Endodermal cell (in vitro differentiated cells): Measurements from ENCODE around the gene AMD1. TPM values are rescaled to one million over a fixed set of nuclear protein-coding genes. Genes with fewer than 3 reads are reported as not detected.
"Not testable (repeated sequence)": the region's sequence is repeated elsewhere in the genome, so short reads cannot be mapped to it uniquely, and the experiment has no call there.

ENCODE experiments used
- DNase-seq: peaks from one replicate; pipeline ENCODE4 v3.0.0-alpha.2; 2017
- H3K27ac ChIP-seq: 2 replicates; pipeline ENCODE4 v1.5.1; 2013; ENCODE audit warnings: mild to moderate bottlenecking, low read depth, low read length, moderate library complexity
- H3K27me3 ChIP-seq: 2 replicates; pipeline ENCODE4 v1.6.1; 2013; ENCODE audit warnings: mild to moderate bottlenecking, low read length, moderate library complexity; ENCODE audit not compliant: insufficient read depth, control insufficient read depth, poor library complexity, severe bottlenecking
- H3K36me3 ChIP-seq: 2 replicates; pipeline ENCODE4 v1.7.0; 2013; ENCODE audit warnings: mild to moderate bottlenecking, low read length, moderate library complexity; ENCODE audit not compliant: control insufficient read depth, insufficient read depth
- H3K4me1 ChIP-seq: one replicate; pipeline ENCODE4 v1.7.0; 2013; ENCODE audit warnings: low read length; ENCODE audit not compliant: control insufficient read depth, insufficient read depth
- H3K4me3 ChIP-seq: 2 replicates; pipeline ENCODE4 v1.5.1; 2013; ENCODE audit warnings: mild to moderate bottlenecking, low read length, moderate library complexity
- H3K9ac ChIP-seq: 2 replicates; pipeline ENCODE4 v1.6.1; 2013; ENCODE audit warnings: mild to moderate bottlenecking, low read length, moderate library complexity; ENCODE audit not compliant: poor library complexity, severe bottlenecking; ENCODE audit errors: extremely low read depth
- H3K9me3 ChIP-seq: 2 replicates; pipeline ENCODE4 v1.6.1; 2013; ENCODE audit warnings: mild to moderate bottlenecking, low read length, moderate library complexity; ENCODE audit not compliant: control insufficient read depth
- H3K27ac Mint-ChIP-seq: 2 replicates; pipeline ENCODE4 v1.8.0; 2020; ENCODE audit warnings: mixed read lengths
- H3K27me3 Mint-ChIP-seq: 2 replicates; pipeline ENCODE4 v1.8.0; 2021; ENCODE audit warnings: mild to moderate bottlenecking, mixed read lengths; ENCODE audit not compliant: insufficient read depth
- H3K36me3 Mint-ChIP-seq: 2 replicates; pipeline ENCODE4 v1.8.0; 2020; ENCODE audit warnings: low read depth, mixed read lengths
- H3K4me1 Mint-ChIP-seq: 2 replicates; pipeline ENCODE4 v1.8.0; 2020; ENCODE audit warnings: mixed read lengths
- H3K4me3 Mint-ChIP-seq: 2 replicates; pipeline ENCODE4 v1.8.0; 2020; ENCODE audit warnings: mild to moderate bottlenecking, moderate library complexity, mixed read lengths
- H3K9me3 Mint-ChIP-seq: 2 replicates; pipeline ENCODE4 v1.8.0; 2020; ENCODE audit warnings: mild to moderate bottlenecking, mixed read lengths
- CTCF ChIP-seq: fragments of 200-600 bp; sonication (generic); conservative IDR thresholded peaks from 2 replicates; pipeline ENCODE4 v1.5.0; 2021; ENCODE audit warnings: antibody characterized with exemption, mild to moderate bottlenecking
- WGBS, 2 experiments: methylation state at CpG; one replicate each; pipeline versions ENCODE4 v1.1.5 to v1.1.7; 2013; ENCODE audit warnings: missing lambda C conversion rate in 2 of 2, mixed read lengths in 1 of 2; ENCODE audit not compliant: insufficient coverage in 1 of 2, insufficient read length in 1 of 2; 5-methylcytosine and 5-hydroxymethylcytosine counted together
- total RNA-seq, 2 donors: library from RNA; stranded (reverse); fragmentation: NEBNext Ultra II Directional in 1 of 2; extraction: Animal tissue kit (Norgen Biotek cat#: 25700) in 1 of 2; gene quantifications; 2 replicates in 1 of 2; 3 replicates in 1 of 2; pipeline ENCODE4 v1.2.1, GENCODE V29; 2021

AMD1 gene
- total RNA-seq, 2 donors from 2014 or later = 71.8 to 87.0 TPM

GRCh38 chr6:110902091-110902490 lies 27.5 kb downstream of the AMD1 start:
- Histone ChIP-seq H3K36me3 (peaks cover 51% of the 10 kb centered on the region), H3K4me1 (no peaks in the 10 kb centered on the region), H3K27me3 (no peaks in the 10 kb centered on the region), H3K9ac (no peak overlapping the region), H3K9me3 (peaks cover 45% of the 10 kb centered on the region), H3K4me3 (no peak overlapping the region), H3K27ac (no peak overlapping the region)
- TF ChIP-seq CTCF = no peak
- H3K9me3 Mint-ChIP-seq = peaks cover 44% of the 10 kb centered on the region
- WGBS, 2 experiments = 92 to 98% methylated on average over 8 of the region's 8 CpGs
- DNase-seq = no peak
- peaks cover 51% of the 10 kb centered on the region for H3K36me3 Mint-ChIP-seq
- peaks cover 11% of the 10 kb centered on the region for H3K27me3 Mint-ChIP-seq
- H3K27ac Mint-ChIP-seq = no peak overlapping the region
- no peak overlapping the region for H3K4me3 Mint-ChIP-seq
- peaks cover 7% of the 10 kb centered on the region for H3K4me1 Mint-ChIP-seq

- H3K9ac ChIP-seq, H3K27me3 ChIP-seq, H3K27ac Mint-ChIP-seq, H3K4me1 Mint-ChIP-seq, H3K4me3 ChIP-seq, H3K4me1 ChIP-seq, DNase-seq, H3K4me3 Mint-ChIP-seq, H3K27ac ChIP-seq: not testable (repeated sequence)
- Mint-ChIP-seq H3K9me3 (peaks cover 75% of the 10 kb centered on the region), H3K36me3 (peaks cover 24% of the 10 kb centered on the region), H3K27me3 (peaks cover 24% of the 10 kb centered on the region)
- 83% methylated on average over 1 of the region's 2 CpGs; no CpG with 5 or more reads in 1 of the 2 experiments for WGBS, 2 experiments
- H3K36me3 ChIP-seq = peaks cover 18% of the 10 kb centered on the region
- H3K9me3 ChIP-seq = peaks cover 42% of the 10 kb centered on the region
Observed at GRCh38 chr6:110906273-110906672, 31.7 kb downstream of the AMD1 start.

GRCh38 chr6:110930781-110931180 lies 56.2 kb downstream of the AMD1 start:
- no peak overlapping the region for H3K27ac ChIP-seq
- Mint-ChIP-seq H3K36me3 (no peaks in the 10 kb centered on the region), H3K27me3 (no peaks in the 10 kb centered on the region), H3K4me3 (no peak overlapping the region), H3K27ac (no peak overlapping the region), H3K4me1 (peaks cover 6% of the 10 kb centered on the region), H3K9me3 (peaks cover under 1% of the 10 kb centered on the region)
- no peak overlapping the region for H3K4me3 ChIP-seq
- no peak for TF ChIP-seq CTCF
- no peaks in the 10 kb centered on the region for H3K27me3 ChIP-seq
- no peak overlapping the region for H3K9ac ChIP-seq
- H3K4me1 ChIP-seq = no peaks in the 10 kb centered on the region
- WGBS, 2 experiments = 64 to 79% methylated on average over 2 to 3 of the region's 3 CpGs
- no peak for DNase-seq
- no peaks in the 10 kb centered on the region for H3K9me3 ChIP-seq
- no peaks in the 10 kb centered on the region for H3K36me3 ChIP-seq

GRCh38 chr6:110933912-110934311 lies 59.3 kb downstream of the AMD1 start:
- Mint-ChIP-seq H3K36me3 (no peaks in the 10 kb centered on the region), H3K4me3 (no peak overlapping the region), H3K9me3 (no peaks in the 10 kb centered on the region), H3K4me1 (no peaks in the 10 kb centered on the region), H3K27me3 (no peaks in the 10 kb centered on the region), H3K27ac (no peak overlapping the region)
- 100% methylated on average over 2 of the region's 2 CpGs; no CpG with 5 or more reads in 1 of the 2 experiments for WGBS, 2 experiments
- H3K9ac ChIP-seq = no peak overlapping the region
- no peak for DNase-seq
- H3K27me3 ChIP-seq = no peaks in the 10 kb centered on the region
- H3K4me3 ChIP-seq = no peak overlapping the region
- H3K27ac ChIP-seq = no peak overlapping the region
- no peaks in the 10 kb centered on the region for H3K9me3 ChIP-seq
- H3K4me1 ChIP-seq = no peaks in the 10 kb centered on the region
- no peak for TF ChIP-seq CTCF
- H3K36me3 ChIP-seq = no peaks in the 10 kb centered on the region
